Measurements from ENCODE around the gene FBXO10. TPM values are rescaled to one million over a fixed set of nuclear protein-coding genes. Genes with fewer than 3 reads are reported as not detected.

Gene FBXO10
- total RNA-seq, 2 experiments from 2014 or later: 0.81 to 2.3 TPM

Other genes with a start within 250 kb of the FBXO10 start
- 10 to 100 TPM; 29.0 to 29.6 TPM for gene GRHPR, start 153.7 kb downstream of the FBXO10 start, total RNA-seq
- 10 to 100 TPM; 21.3 to 22.0 TPM for gene ZBTB5, start 110.9 kb downstream of the FBXO10 start, total RNA-seq
- 10 to 100 TPM; 28.9 to 29.7 TPM for gene POLR1E, start 90.4 kb downstream of the FBXO10 start, total RNA-seq
- 10 to 100 TPM; 31.4 to 35.3 TPM for gene TOMM5, start 16.2 kb upstream of the FBXO10 start, total RNA-seq
- not detected for gene FRMPD1, start 74.6 kb upstream of the FBXO10 start, total RNA-seq
- 1 to 10 TPM; 6.6 to 8.3 TPM for gene TRMT10B, start 177.4 kb upstream of the FBXO10 start, total RNA-seq
- 10 to 100 TPM; 42.9 to 44.2 TPM for gene EXOSC3, start 208.7 kb upstream of the FBXO10 start, total RNA-seq
- 1 to 10 TPM; 7.2 to 7.5 TPM for gene DCAF10, start 224.4 kb upstream of the FBXO10 start, total RNA-seq